HEK293T (cell line): ENCODE data around the gene FANCD2.

ENCODE experiments used
- ARNT ChIP-seq: fragments of 450-650 bp; IDR thresholded peaks from 2 replicates; pipeline ENCODE4 v1.6.1; 2017; ENCODE audit warnings: mild to moderate bottlenecking
- BHLHE40 ChIP-seq: fragments of 450-650 bp; IDR thresholded peaks from 2 replicates; pipeline ENCODE4 v1.6.1; 2016; ENCODE audit warnings: mild to moderate bottlenecking, moderate library complexity, borderline replicate concordance
- CTBP1 ChIP-seq: fragments of 450-650 bp; IDR thresholded peaks from 2 replicates; pipeline ENCODE4 v1.6.1; 2016; ENCODE audit warnings: borderline replicate concordance
- L3MBTL2 ChIP-seq: fragments of 450-650 bp; conservative IDR thresholded peaks from 2 replicates; pipeline ENCODE4 v1.6.1; 2016; ENCODE audit warnings: mild to moderate bottlenecking
- LEF1 ChIP-seq: fragments of 450-650 bp; IDR thresholded peaks from 2 replicates; pipeline ENCODE4 v1.6.1; 2017; ENCODE audit warnings: mild to moderate bottlenecking, borderline replicate concordance
- PKNOX1 ChIP-seq: fragments of 450-650 bp; IDR thresholded peaks from 2 replicates; pipeline ENCODE4 v1.6.1; 2016
- SUZ12 ChIP-seq: fragments of 450-650 bp; IDR thresholded peaks from 2 replicates; pipeline ENCODE4 v1.6.1; 2016; ENCODE audit warnings: mild to moderate bottlenecking
- ZNF384 ChIP-seq: fragments of 450-650 bp; IDR thresholded peaks from 2 replicates; pipeline ENCODE4 v1.6.1; 2016

- TF ChIP-seq BHLHE40 (no peak), L3MBTL2 (peak; percentile 87), LEF1 (no peak), ZNF384 (no peak), SUZ12 (no peak), PKNOX1 (no peak), ARNT (no peak), CTBP1 (no peak)
These were observed 89.3 kb downstream of the FANCD2 start, which contains the start of gene BRK1 for GRCh38 chr3:10115326-10116137.
